ENCODE data around the gene INAFM1. TPM values are rescaled to one million over a fixed set of nuclear protein-coding genes. Genes with fewer than 3 reads are reported as not detected.

The INAFM1 gene
- total RNA-seq, 2 experiments from 2014 or later, result 16.9 to 19.3 TPM

- no peak overlapping the region for H3K4me3 Mint-ChIP-seq
- H3K27ac Mint-ChIP-seq, result no peak overlapping the region
Observed at GRCh38 chr19:47305309-47305751, 30.6 kb downstream of the INAFM1 start.

GRCh38 chr19:47306303-47306702 is 31.6 kb downstream of the INAFM1 start:
- H3K27ac Mint-ChIP-seq, result no peak overlapping the region

More at GRCh38 chr19:47305309-47305751, 30.6 kb downstream of the INAFM1 start:
- ChIA-PET POLR2A (no interaction called here), CTCF (interaction anchor here (0.5 to 1.3 kb wide), 6 partner anchors 8 to 524 kb away, joined by 3 to 5 read pairs (median 3); no protein-coding TSS in a partner anchor)
- Histone ChIP-seq H3K27ac (ENCODE audit: low read depth in 1 of 2, low read length in 2 of 2) (no peak overlapping the region), H3K36me3 (ENCODE audit: insufficient read depth, low read length) (no peaks in the 10 kb centered on the region), H3K9me3 (ENCODE audit: control insufficient read depth in 1 of 2, insufficient read depth in 1 of 2, low read length in 2 of 2) (no peaks in the 10 kb centered on the region), H3K27me3 (ENCODE audit: control insufficient read depth in 1 of 2, insufficient read depth in 2 of 2, low read length in 2 of 2) (no peaks in the 10 kb centered on the region), H3K4me3 (ENCODE audit: low read length) (no peak overlapping the region), H3K4me1 (ENCODE audit: insufficient read depth, low read length) (peaks cover 7% of the 10 kb centered on the region)
- no peaks in the 10 kb centered on the region for H3K36me3 Mint-ChIP-seq (ENCODE audit: low read depth)
- DNase-seq (peak; percentile 25 to 78 (median 46)), ATAC-seq (ENCODE audit: poor library complexity) (peak; percentile 57)
- no peaks in the 10 kb centered on the region for H3K9me3 Mint-ChIP-seq
- H3K27me3 Mint-ChIP-seq, result peaks cover 18% of the 10 kb centered on the region
- peak; percentile 98 for TF ChIP-seq CTCF (IDR thresholded peaks at IDR 0.05)
- intact Hi-C loops (cut with DNase I, micrococcal nuclease), result no loop called here
- H3K4me1 Mint-ChIP-seq (ENCODE audit: low read depth), result peaks cover 5% of the 10 kb centered on the region

GRCh38 chr19:47309038-47309437 is 34.4 kb downstream of the INAFM1 start:
- ATAC-seq (ENCODE audit: poor library complexity) (no peak), DNase-seq (no peak)
- Mint-ChIP-seq H3K9me3 (no peaks in the 10 kb centered on the region), H3K36me3 (ENCODE audit: low read depth) (no peaks in the 10 kb centered on the region), H3K27me3 (peaks cover 25% of the 10 kb centered on the region), H3K4me3 (no peak overlapping the region), H3K27ac (no peak overlapping the region), H3K4me1 (ENCODE audit: low read depth) (peaks cover 5% of the 10 kb centered on the region)
- no peak overlapping the region for H3K27ac ChIP-seq (ENCODE audit: low read depth in 1 of 2, low read length in 2 of 2)
- no peaks in the 10 kb centered on the region for H3K36me3 ChIP-seq (ENCODE audit: insufficient read depth, low read length)
- no peak for TF ChIP-seq CTCF (IDR thresholded peaks at IDR 0.05)
- ChIA-PET POLR2A (no interaction called here), CTCF (no interaction called here)
- H3K9me3 ChIP-seq (ENCODE audit: control insufficient read depth in 1 of 2, insufficient read depth in 1 of 2, low read length in 2 of 2), result no peaks in the 10 kb centered on the region
- peaks cover 4% of the 10 kb centered on the region for H3K4me1 ChIP-seq (ENCODE audit: insufficient read depth, low read length)
- no peak overlapping the region for H3K4me3 ChIP-seq (ENCODE audit: low read length)
- intact Hi-C loops (cut with DNase I, micrococcal nuclease), result no loop called here
- H3K27me3 ChIP-seq (ENCODE audit: control insufficient read depth in 1 of 2, insufficient read depth in 2 of 2, low read length in 2 of 2), result peaks cover 0 to 3% of the 10 kb centered on the region in 2 experiments

More at GRCh38 chr19:47306303-47306702, 31.6 kb downstream of the INAFM1 start:
- intact Hi-C loops (cut with DNase I, micrococcal nuclease), result no loop called here
- ATAC-seq (ENCODE audit: poor library complexity) (no peak), DNase-seq (no peak)
- no peak overlapping the region for H3K4me3 Mint-ChIP-seq
- H3K9me3 Mint-ChIP-seq, result no peaks in the 10 kb centered on the region
- peaks cover 25% of the 10 kb centered on the region for H3K27me3 Mint-ChIP-seq
- ChIA-PET POLR2A (no interaction called here), CTCF (interaction anchor here (1.3 kb wide), 1 partner anchor 85 kb away, joined by 3 read pairs; no protein-coding TSS in a partner anchor)
- H3K9me3 ChIP-seq (ENCODE audit: control insufficient read depth in 1 of 2, insufficient read depth in 1 of 2, low read length in 2 of 2), result no peaks in the 10 kb centered on the region
- H3K36me3 ChIP-seq (ENCODE audit: insufficient read depth, low read length), result no peaks in the 10 kb centered on the region
- H3K27me3 ChIP-seq (ENCODE audit: control insufficient read depth in 1 of 2, insufficient read depth in 2 of 2, low read length in 2 of 2), result peaks cover 0 to 3% of the 10 kb centered on the region in 2 experiments
- TF ChIP-seq CTCF (IDR thresholded peaks at IDR 0.05), result no peak
- H3K4me1 Mint-ChIP-seq (ENCODE audit: low read depth), result peaks cover 5% of the 10 kb centered on the region
- no peak overlapping the region for H3K27ac ChIP-seq (ENCODE audit: low read depth in 1 of 2, low read length in 2 of 2)
- H3K4me1 ChIP-seq (ENCODE audit: insufficient read depth, low read length), result peaks cover 7% of the 10 kb centered on the region
- H3K4me3 ChIP-seq (ENCODE audit: low read length), result no peak overlapping the region
- H3K36me3 Mint-ChIP-seq (ENCODE audit: low read depth), result no peaks in the 10 kb centered on the region
